Endothelial cell of umbilical vein (primary cell): ENCODE data around the gene VAC14. TPM values are rescaled to one million over a fixed set of nuclear protein-coding genes. Genes with fewer than 3 reads are reported as not detected.

Experiments used
- BruUV-seq: library from RNA; stranded (reverse); fragments of 400-500 nt; replicated peaks from 2 replicates; lab custom pipeline; 2021; lab: Mats Ljungman, UMichigan
- CTCF ChIA-PET: fragments of 300-600, 350-600 bp; sonication (Branson Sonifier 250); formaldehyde crosslinking; loops from one replicate; lab custom pipeline; 2021; ENCODE audit warnings: antibody characterized with exemption, inconsistent platforms; lab: Charles Lee
- POLR2A ChIA-PET: fragments of 300-600, 350-600 bp; sonication (Branson Sonifier 250); formaldehyde crosslinking; loops from one replicate; lab custom pipeline; 2021; ENCODE audit warnings: antibody characterized with exemption, inconsistent platforms; lab: Charles Lee
- DNase-seq: peaks from one replicate; pipeline ENCODE4 v3.0.0-alpha.2; 2011; ENCODE audit warnings: low read depth, low spot score
- FAIRE-seq: peaks from 2 replicates; lab custom pipeline; 2011; peaks lifted over from hg19 to GRCh38; lab: Jason Lieb, UNC
- H2AFZ ChIP-seq: 2 replicates; pipeline ENCODE4 v1.6.0; 2012; ENCODE audit warnings: low read depth, low read length, control low read depth, inconsistent platforms
- H3K27ac ChIP-seq: 2 replicates; pipeline ENCODE4 v1.5.1; 2011; ENCODE audit warnings: low read depth, mild to moderate bottlenecking, control low read depth, low read length, moderate library complexity; ENCODE audit not compliant: insufficient read depth
- H3K27me3 ChIP-seq, 2 experiments: 2 replicates each; pipeline versions ENCODE4 v1.6.0 to v1.6.1; 2011; ENCODE audit warnings: low read length in 2 of 2, mixed read lengths in 1 of 2; ENCODE audit not compliant: control insufficient read depth in 2 of 2, insufficient read depth in 2 of 2
- H3K36me3 ChIP-seq, 2 experiments: 2 replicates in 1 of 2; 3 replicates in 1 of 2; pipeline ENCODE4 v1.5.1; 2011; ENCODE audit warnings: low read length in 2 of 2, mild to moderate bottlenecking in 1 of 2, moderate library complexity in 1 of 2; ENCODE audit not compliant: control insufficient read depth in 2 of 2, insufficient read depth in 2 of 2; ENCODE audit errors: extremely low read depth in 1 of 2
- H3K4me1 ChIP-seq: 3 replicates; pipeline ENCODE4 v1.5.1; 2011; ENCODE audit warnings: mild to moderate bottlenecking, low read length; ENCODE audit not compliant: control insufficient read depth, insufficient read depth; ENCODE audit errors: extremely low read depth
- H3K4me2 ChIP-seq: 2 replicates; pipeline ENCODE4 v1.6.1; 2011; ENCODE audit warnings: low read length, control low read depth, mixed read lengths; ENCODE audit not compliant: insufficient read depth
- H3K4me3 ChIP-seq, 3 experiments: fragments of 200-600 bp in 1 of 3; sonication (generic), shearing (Covaris generic) in 1 of 3; replicated peaks in 1 of 3; 2 replicates each; pipeline ENCODE4 v1.5.1; 2011 to 2016; ENCODE audit warnings: control low read depth in 3 of 3, low read length in 3 of 3, mild to moderate bottlenecking in 2 of 3, inconsistent platforms in 1 of 3, low read depth in 1 of 3, moderate library complexity in 1 of 3; ENCODE audit not compliant: insufficient read depth in 1 of 3
- H3K79me2 ChIP-seq: 2 replicates; pipeline ENCODE4 v1.6.0; 2012; ENCODE audit warnings: low read length, inconsistent platforms; ENCODE audit not compliant: control insufficient read depth, insufficient read depth
- H3K9ac ChIP-seq: replicated peaks from 2 replicates; pipeline ENCODE3; 2011; ENCODE audit warnings: low read length, control low read depth; ENCODE audit not compliant: insufficient read depth; ENCODE audit errors: extremely low read depth
- H3K9me1 ChIP-seq: replicated peaks from 3 replicates; pipeline ENCODE4 v1.6.0; 2011; ENCODE audit warnings: mild to moderate bottlenecking, low read length; ENCODE audit not compliant: control insufficient read depth, insufficient read depth; ENCODE audit errors: extremely low read depth
- H3K9me3 ChIP-seq: replicated peaks from 2 replicates; pipeline ENCODE4 v1.5.1; 2012; ENCODE audit warnings: low read length, inconsistent platforms; ENCODE audit not compliant: control insufficient read depth, insufficient read depth
- H4K20me1 ChIP-seq: replicated peaks from 2 replicates; pipeline ENCODE3; 2011; ENCODE audit warnings: mild to moderate bottlenecking, low read length; ENCODE audit not compliant: control insufficient read depth, insufficient read depth; ENCODE audit errors: extremely low read depth
- CTCF ChIP-seq, 2 donors: IDR thresholded peaks; 1 replicate in 1 of 2; 2 replicates in 1 of 2; pipeline ENCODE4 v1.5.1; 2011; ENCODE audit warnings: low read length in 2 of 2, mild to moderate bottlenecking in 2 of 2, moderate library complexity in 2 of 2, control low read depth in 1 of 2, inconsistent platforms in 1 of 2, low read depth in 1 of 2; ENCODE audit not compliant: insufficient read depth in 1 of 2; ENCODE audit errors: extremely low read depth in 1 of 2
- EZH2 ChIP-seq: IDR thresholded peaks from 2 replicates; pipeline ENCODE4 v1.6.1; 2012; ENCODE audit warnings: borderline replicate concordance, low read depth, mild to moderate bottlenecking, moderate library complexity, low read length, inconsistent platforms; ENCODE audit not compliant: severe bottlenecking
- FOS ChIP-seq: IDR thresholded peaks from 2 replicates; pipeline ENCODE4 v1.6.1; 2011; ENCODE audit warnings: mild to moderate bottlenecking, low read length, moderate library complexity, borderline replicate concordance; ENCODE audit not compliant: insufficient read depth
- GATA2 ChIP-seq: IDR thresholded peaks from 2 replicates; pipeline ENCODE4 v1.7.0; 2011; ENCODE audit warnings: low read depth, mild to moderate bottlenecking, moderate library complexity, mixed read lengths, low read length; ENCODE audit not compliant: insufficient read length, insufficient read depth
- MAX ChIP-seq: IDR thresholded peaks from 2 replicates; pipeline ENCODE4 v1.6.1; 2011; ENCODE audit not compliant: insufficient read depth, insufficient read length
- MYC ChIP-seq: IDR thresholded peaks from one replicate; pipeline ENCODE4 v1.6.1; 2011; ENCODE audit warnings: mild to moderate bottlenecking, low read depth, low read length
- POLR2A ChIP-seq: IDR thresholded peaks from 2 replicates; pipeline ENCODE4 v1.6.1; 2012; ENCODE audit warnings: low read depth, mild to moderate bottlenecking, control low read depth, low read length
- POLR2AphosphoS5 ChIP-seq: IDR thresholded peaks from 2 replicates; pipeline ENCODE4 v1.6.1; 2012; ENCODE audit warnings: low read depth, mild to moderate bottlenecking, control low read depth, low read length, moderate library complexity; ENCODE audit not compliant: insufficient read depth
- dilution Hi-C: fragments of 300-500 bp; cut with MboI; formaldehyde crosslinking; loops from one replicate; pipeline ENCODE4 v1.15.0; 2019; ENCODE audit warnings: low sequenced_read_pairs; ENCODE audit not compliant: extremely low pct_ligation_motif_present
- intact Hi-C: fragments of 100-400 bp; cut with micrococcal nuclease; formaldehyde crosslinking; loops from one replicate; pipeline ENCODE4 v1.10.0; 2022
- polyA plus RNA-seq, 4 experiments: library from polyadenylated mRNA; depleted of rRNA in 3 of 4; stranded (reverse) in 3 of 4; unstranded in 1 of 4; fragments of >200 nt; gene quantifications; 2 replicates each; pipeline versions ENCODE4 v1.2.1 to v1.2.3, GENCODE V29; 2011 to 2012; ENCODE audit warnings: missing spikeins in 1 of 4
- total RNA-seq: library from RNA; stranded (reverse); gene quantifications from 2 replicates; pipeline ENCODE4 v1.2.3, GENCODE V29; 2021

VAC14 gene
- total and polyA plus RNA-seq, 2 donors (not counting 3 experiments of a cell fraction or from before 2014, with no cell fraction given): 37.6 to 57.9 TPM

GRCh38 chr16:70789595-70790447, 11.1 kb downstream of the VAC14 start:
- Histone ChIP-seq H4K20me1 (no peaks in the 10 kb centered on the region), H3K36me3 (peaks cover 2 to 15% of the 10 kb centered on the region in 2 experiments), H3K79me2 (peaks cover 26% of the 10 kb centered on the region), H3K4me3 (no peak overlapping the region), H3K27me3 (no peaks in the 10 kb centered on the region), H3K27ac (no peak overlapping the region), H2AFZ (no peak overlapping the region), H3K9me3 (no peaks in the 10 kb centered on the region), H3K9ac (no peak overlapping the region), H3K4me1 (no peaks in the 10 kb centered on the region), H3K9me1 (no peaks in the 10 kb centered on the region), H3K4me2 (no peak overlapping the region)
- no peak for FAIRE-seq
- intact Hi-C loops (no loop called here), dilution Hi-C loops (no loop called here)
- ChIA-PET POLR2A (no interaction called here), CTCF (no interaction called here)
- BruUV-seq: no TSS peak
- DNase-seq: no peak
- TF ChIP-seq POLR2A: no peak
- no peak for TF ChIP-seq MYC
- no peak for TF ChIP-seq GATA2
- TF ChIP-seq POLR2AphosphoS5: no peak
- no peak for TF ChIP-seq EZH2
- TF ChIP-seq CTCF (IDR thresholded peaks at IDR 0.05; ENCODE audit: extremely low read depth in 1 of 2, insufficient read depth in 1 of 2, low read depth in 1 of 2, low read length in 2 of 2): no peak
- no peak for TF ChIP-seq MAX
- no peak for TF ChIP-seq FOS
